ENCODE results near the gene COX5B. TPM values are rescaled to one million over a fixed set of nuclear protein-coding genes. Genes with fewer than 3 reads are reported as not detected.

Gene COX5B
- total and polyA plus RNA-seq, 9 of the 15 experiments (the other 6 are each of a cell fraction or from before 2014, with no cell fraction given), result 154 to 1,424 (median 487) TPM

DNA sequence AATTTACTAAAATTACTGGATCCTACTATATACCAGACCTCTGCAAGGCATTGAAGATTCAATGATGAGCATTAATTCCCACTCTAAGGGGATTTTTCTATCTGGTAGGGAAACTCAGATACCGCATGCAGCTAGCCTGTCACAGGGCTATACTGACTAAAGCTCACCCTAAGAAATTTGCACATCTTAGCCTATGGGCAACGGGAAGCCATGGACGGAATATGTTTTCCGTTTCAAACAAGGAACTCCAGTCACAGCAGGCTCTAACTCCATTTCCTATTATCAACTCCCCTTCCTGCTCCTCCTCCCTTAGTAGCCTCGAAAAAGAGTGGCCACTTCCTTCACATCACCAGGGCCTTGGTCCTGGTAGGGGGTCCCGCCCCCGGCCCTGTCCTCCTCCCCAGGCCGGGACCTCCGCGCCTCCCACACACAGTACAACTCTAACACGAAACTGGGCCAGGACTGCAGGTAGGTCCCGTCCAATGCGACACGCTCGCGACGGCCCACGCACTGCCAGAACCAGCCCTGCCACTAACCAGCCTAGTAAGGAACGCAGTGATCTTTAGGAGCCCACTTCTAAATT is 659 bp upstream of the COX5B start (continued):
- TF ChIP-seq, protein P1, sequence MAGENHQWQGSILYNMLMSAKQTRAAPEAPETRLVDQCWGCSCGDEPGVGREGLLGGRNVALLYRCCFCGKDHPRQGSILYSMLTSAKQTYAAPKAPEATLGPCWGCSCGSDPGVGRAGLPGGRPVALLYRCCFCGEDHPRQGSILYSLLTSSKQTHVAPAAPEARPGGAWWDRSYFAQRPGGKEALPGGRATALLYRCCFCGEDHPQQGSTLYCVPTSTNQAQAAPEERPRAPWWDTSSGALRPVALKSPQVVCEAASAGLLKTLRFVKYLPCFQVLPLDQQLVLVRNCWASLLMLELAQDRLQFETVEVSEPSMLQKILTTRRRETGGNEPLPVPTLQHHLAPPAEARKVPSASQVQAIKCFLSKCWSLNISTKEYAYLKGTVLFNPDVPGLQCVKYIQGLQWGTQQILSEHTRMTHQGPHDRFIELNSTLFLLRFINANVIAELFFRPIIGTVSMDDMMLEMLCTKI (IDR thresholded peaks at IDR 0.05; ENCODE audit: partially characterized antibody), result no peak
- no peak for TF ChIP-seq STAT5A (IDR thresholded peaks at IDR 0.05; ENCODE audit: borderline replicate concordance, low read length)
- no peak; the same call in 1 of the 2 replicates for TF ChIP-seq NR4A1 (CRISPR knock-in tag; IDR thresholded peaks at IDR 0.05)
- TF ChIP-seq NR4A1 (tag; IDR thresholded peaks at IDR 0.05), result peak; percentile 54; the same call in 1 of the 2 replicates
- no peak for TF ChIP-seq XRCC3 (IDR thresholded peaks at IDR 0.05)
- TF ChIP-seq, protein P2, sequence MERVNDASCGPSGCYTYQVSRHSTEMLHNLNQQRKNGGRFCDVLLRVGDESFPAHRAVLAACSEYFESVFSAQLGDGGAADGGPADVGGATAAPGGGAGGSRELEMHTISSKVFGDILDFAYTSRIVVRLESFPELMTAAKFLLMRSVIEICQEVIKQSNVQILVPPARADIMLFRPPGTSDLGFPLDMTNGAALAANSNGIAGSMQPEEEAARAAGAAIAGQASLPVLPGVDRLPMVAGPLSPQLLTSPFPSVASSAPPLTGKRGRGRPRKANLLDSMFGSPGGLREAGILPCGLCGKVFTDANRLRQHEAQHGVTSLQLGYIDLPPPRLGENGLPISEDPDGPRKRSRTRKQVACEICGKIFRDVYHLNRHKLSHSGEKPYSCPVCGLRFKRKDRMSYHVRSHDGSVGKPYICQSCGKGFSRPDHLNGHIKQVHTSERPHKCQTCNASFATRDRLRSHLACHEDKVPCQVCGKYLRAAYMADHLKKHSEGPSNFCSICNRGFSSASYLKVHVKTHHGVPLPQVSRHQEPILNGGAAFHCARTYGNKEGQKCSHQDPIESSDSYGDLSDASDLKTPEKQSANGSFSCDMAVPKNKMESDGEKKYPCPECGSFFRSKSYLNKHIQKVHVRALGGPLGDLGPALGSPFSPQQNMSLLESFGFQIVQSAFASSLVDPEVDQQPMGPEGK (CRISPR knock-in tag; IDR thresholded peaks at IDR 0.05; ENCODE audit: borderline replicate concordance), result 0 out of 2 replicates have a peak, but pooled peaks have one; percentile 29
- TF ChIP-seq, protein P3, sequence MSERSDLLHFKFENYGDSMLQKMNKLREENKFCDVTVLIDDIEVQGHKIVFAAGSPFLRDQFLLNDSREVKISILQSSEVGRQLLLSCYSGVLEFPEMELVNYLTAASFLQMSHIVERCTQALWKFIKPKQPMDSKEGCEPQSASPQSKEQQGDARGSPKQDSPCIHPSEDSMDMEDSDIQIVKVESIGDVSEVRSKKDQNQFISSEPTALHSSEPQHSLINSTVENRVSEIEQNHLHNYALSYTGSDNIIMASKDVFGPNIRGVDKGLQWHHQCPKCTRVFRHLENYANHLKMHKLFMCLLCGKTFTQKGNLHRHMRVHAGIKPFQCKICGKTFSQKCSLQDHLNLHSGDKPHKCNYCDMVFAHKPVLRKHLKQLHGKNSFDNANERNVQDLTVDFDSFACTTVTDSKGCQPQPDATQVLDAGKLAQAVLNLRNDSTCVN (CRISPR knock-in tag; IDR thresholded peaks at IDR 0.05), result 0 out of 2 replicates have a peak, but pooled peaks have one; percentile 1
- TF ChIP-seq, protein P4, sequence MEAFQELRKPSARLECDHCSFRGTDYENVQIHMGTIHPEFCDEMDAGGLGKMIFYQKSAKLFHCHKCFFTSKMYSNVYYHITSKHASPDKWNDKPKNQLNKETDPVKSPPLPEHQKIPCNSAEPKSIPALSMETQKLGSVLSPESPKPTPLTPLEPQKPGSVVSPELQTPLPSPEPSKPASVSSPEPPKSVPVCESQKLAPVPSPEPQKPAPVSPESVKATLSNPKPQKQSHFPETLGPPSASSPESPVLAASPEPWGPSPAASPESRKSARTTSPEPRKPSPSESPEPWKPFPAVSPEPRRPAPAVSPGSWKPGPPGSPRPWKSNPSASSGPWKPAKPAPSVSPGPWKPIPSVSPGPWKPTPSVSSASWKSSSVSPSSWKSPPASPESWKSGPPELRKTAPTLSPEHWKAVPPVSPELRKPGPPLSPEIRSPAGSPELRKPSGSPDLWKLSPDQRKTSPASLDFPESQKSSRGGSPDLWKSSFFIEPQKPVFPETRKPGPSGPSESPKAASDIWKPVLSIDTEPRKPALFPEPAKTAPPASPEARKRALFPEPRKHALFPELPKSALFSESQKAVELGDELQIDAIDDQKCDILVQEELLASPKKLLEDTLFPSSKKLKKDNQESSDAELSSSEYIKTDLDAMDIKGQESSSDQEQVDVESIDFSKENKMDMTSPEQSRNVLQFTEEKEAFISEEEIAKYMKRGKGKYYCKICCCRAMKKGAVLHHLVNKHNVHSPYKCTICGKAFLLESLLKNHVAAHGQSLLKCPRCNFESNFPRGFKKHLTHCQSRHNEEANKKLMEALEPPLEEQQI (IDR thresholded peaks at IDR 0.05), result no peak
- TF ChIP-seq, protein P5, sequence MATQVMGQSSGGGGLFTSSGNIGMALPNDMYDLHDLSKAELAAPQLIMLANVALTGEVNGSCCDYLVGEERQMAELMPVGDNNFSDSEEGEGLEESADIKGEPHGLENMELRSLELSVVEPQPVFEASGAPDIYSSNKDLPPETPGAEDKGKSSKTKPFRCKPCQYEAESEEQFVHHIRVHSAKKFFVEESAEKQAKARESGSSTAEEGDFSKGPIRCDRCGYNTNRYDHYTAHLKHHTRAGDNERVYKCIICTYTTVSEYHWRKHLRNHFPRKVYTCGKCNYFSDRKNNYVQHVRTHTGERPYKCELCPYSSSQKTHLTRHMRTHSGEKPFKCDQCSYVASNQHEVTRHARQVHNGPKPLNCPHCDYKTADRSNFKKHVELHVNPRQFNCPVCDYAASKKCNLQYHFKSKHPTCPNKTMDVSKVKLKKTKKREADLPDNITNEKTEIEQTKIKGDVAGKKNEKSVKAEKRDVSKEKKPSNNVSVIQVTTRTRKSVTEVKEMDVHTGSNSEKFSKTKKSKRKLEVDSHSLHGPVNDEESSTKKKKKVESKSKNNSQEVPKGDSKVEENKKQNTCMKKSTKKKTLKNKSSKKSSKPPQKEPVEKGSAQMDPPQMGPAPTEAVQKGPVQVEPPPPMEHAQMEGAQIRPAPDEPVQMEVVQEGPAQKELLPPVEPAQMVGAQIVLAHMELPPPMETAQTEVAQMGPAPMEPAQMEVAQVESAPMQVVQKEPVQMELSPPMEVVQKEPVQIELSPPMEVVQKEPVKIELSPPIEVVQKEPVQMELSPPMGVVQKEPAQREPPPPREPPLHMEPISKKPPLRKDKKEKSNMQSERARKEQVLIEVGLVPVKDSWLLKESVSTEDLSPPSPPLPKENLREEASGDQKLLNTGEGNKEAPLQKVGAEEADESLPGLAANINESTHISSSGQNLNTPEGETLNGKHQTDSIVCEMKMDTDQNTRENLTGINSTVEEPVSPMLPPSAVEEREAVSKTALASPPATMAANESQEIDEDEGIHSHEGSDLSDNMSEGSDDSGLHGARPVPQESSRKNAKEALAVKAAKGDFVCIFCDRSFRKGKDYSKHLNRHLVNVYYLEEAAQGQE (IDR thresholded peaks at IDR 0.05; ENCODE audit: borderline replicate concordance), result no peak
- TF ChIP-seq, protein P5 (CRISPR knock-in tag; IDR thresholded peaks at IDR 0.05; ENCODE audit: low read depth), result 0 out of 2 replicates have a peak, but pooled peaks have one; percentile 24

Data from K562 (cell line).